B cell (primary cell): ENCODE results near the gene ABCA2.

Source experiments
- CTCF ChIP-seq: fragments of 200-600 bp; IDR thresholded peaks from one replicate; pipeline ENCODE4 v1.8.0; 2022; ENCODE audit warnings: antibody characterized with exemption, mild to moderate bottlenecking
- EZH2 ChIP-seq: IDR thresholded peaks from 2 replicates; pipeline ENCODE4 v1.6.1; 2012; ENCODE audit warnings: borderline replicate concordance, low read depth, mild to moderate bottlenecking, moderate library complexity, low read length; ENCODE audit not compliant: insufficient read depth, poor library complexity, severe bottlenecking

- no peak for TF ChIP-seq CTCF
- no peak for TF ChIP-seq EZH2
Measured at GRCh38 chr9:136974817-136975535, 53.1 kb downstream of the ABCA2 start.
